Panc1 (cell line): ENCODE data around the gene PI4K2A. TPM values are rescaled to one million over a fixed set of nuclear protein-coding genes. Genes with fewer than 3 reads are reported as not detected.
"Not testable (repeated sequence)": the region's sequence is repeated elsewhere in the genome, so short reads cannot be mapped to it uniquely, and the experiment has no call there.

ENCODE experiments used
- ATAC-seq: fragments of 200-7000 bp; cut with Tn5 transposase; 2 replicates; pipeline ENCODE4 v1.9.1; 2020; ENCODE audit warnings: mild to moderate bottlenecking, moderate library complexity
- BruUV-seq: library from RNA; stranded (reverse); fragments of 400-500 nt; replicated peaks from 2 replicates; lab custom pipeline; 2021; lab: Mats Ljungman, UMichigan
- CTCF ChIA-PET: fragments of 300-600 bp; sonication (Branson Sonifier 250); formaldehyde crosslinking; loops from one replicate; lab custom pipeline; 2022; ENCODE audit warnings: antibody characterized with exemption; lab: Charles Lee
- POLR2A ChIA-PET: fragments of 300-600 bp; sonication (Branson Sonifier 250); formaldehyde crosslinking; loops from one replicate; lab custom pipeline; 2022; ENCODE audit warnings: antibody characterized with exemption; lab: Charles Lee
- DNase-seq: peaks from one replicate; pipeline ENCODE4 v3.0.0-alpha.2; 2010; ENCODE audit warnings: low read depth, low spot score
- H3K27ac ChIP-seq: 2 replicates; pipeline ENCODE4 v1.5.1; 2011; ENCODE audit warnings: mild to moderate bottlenecking, low read length, inconsistent platforms
- H3K27me3 ChIP-seq: fragments of 200-500 bp; sonication (Bioruptor generic); 2 replicates; pipeline ENCODE4 v1.6.0; 2014; ENCODE audit warnings: low read length, inconsistent platforms; ENCODE audit not compliant: control insufficient read depth, insufficient read depth
- H3K36me3 ChIP-seq: fragments of 200-500 bp; sonication (Bioruptor generic); 2 replicates; pipeline ENCODE4 v1.5.1; 2014; ENCODE audit warnings: inconsistent platforms, mild to moderate bottlenecking, low read length, moderate library complexity; ENCODE audit not compliant: control insufficient read depth, insufficient read depth
- H3K4me1 ChIP-seq: 2 replicates; pipeline ENCODE4 v1.5.1; 2011; ENCODE audit warnings: inconsistent platforms, mild to moderate bottlenecking, low read length, moderate library complexity; ENCODE audit not compliant: control insufficient read depth, insufficient read depth
- H3K4me3 ChIP-seq, 2 experiments: 2 replicates each; pipeline ENCODE4 v1.5.1; 2011 to 2012; ENCODE audit warnings: low read depth in 2 of 2, low read length in 2 of 2, mild to moderate bottlenecking in 2 of 2, inconsistent platforms in 1 of 2, moderate library complexity in 1 of 2
- H3K9me3 ChIP-seq: fragments of 200-500 bp; sonication (Bioruptor generic); 2 replicates; pipeline ENCODE4 v1.5.1; 2014; ENCODE audit warnings: low read depth, mild to moderate bottlenecking, inconsistent platforms, low read length, moderate library complexity; ENCODE audit not compliant: control insufficient read depth, insufficient read depth
- POLR2AphosphoS5 ChIP-seq: IDR thresholded peaks from 2 replicates; pipeline ENCODE4 v1.6.1; 2012; ENCODE audit warnings: mild to moderate bottlenecking, low read depth, low read length, moderate library complexity
- SIN3A ChIP-seq: IDR thresholded peaks from 2 replicates; pipeline ENCODE4 v1.6.1; 2012; ENCODE audit warnings: low read depth, mild to moderate bottlenecking, low read length, moderate library complexity, borderline replicate concordance; ENCODE audit not compliant: insufficient read depth
- TCF7L2 ChIP-seq: IDR thresholded peaks from 2 replicates; pipeline ENCODE4 v1.6.1; 2011; ENCODE audit warnings: mild to moderate bottlenecking, low read depth, low read length, inconsistent platforms
- in situ Hi-C: cut with HindIII; loops from 2 replicates; pipeline ENCODE4 v1.10.0; 2016; ENCODE audit warnings: low sequenced_read_pairs, low pct_unique_long_range_greater_than_20kb
- intact Hi-C: fragments of 100-400 bp; cut with micrococcal nuclease; formaldehyde crosslinking; loops from one replicate; pipeline ENCODE4 v1.10.0; 2022; ENCODE audit not compliant: unreplicated experiment
- total RNA-seq: library from RNA; stranded (reverse); gene quantifications from one replicate; pipeline ENCODE4 v1.2.1, GENCODE V29; 2021; ENCODE audit not compliant: unreplicated experiment
- TF ChIP-seq, protein P1 (sequence below), 2 experiments: IDR thresholded peaks; 2 replicates each; pipeline ENCODE4 v1.6.1; 2011 to 2012; ENCODE audit warnings: low read depth in 2 of 2, control low read depth in 1 of 2, low read length in 1 of 2, mild to moderate bottlenecking in 1 of 2, moderate library complexity in 1 of 2; ENCODE audit not compliant: insufficient read depth in 1 of 2
- TF ChIP-seq, protein P2 (sequence below): fragments of 450-650 bp; IDR thresholded peaks from 2 replicates; pipeline ENCODE4 v1.5.1; 2017; ENCODE audit warnings: mild to moderate bottlenecking

Gene PI4K2A
- total RNA-seq, 1 experiment from 2014 or later: 22.8 TPM

DNA sequence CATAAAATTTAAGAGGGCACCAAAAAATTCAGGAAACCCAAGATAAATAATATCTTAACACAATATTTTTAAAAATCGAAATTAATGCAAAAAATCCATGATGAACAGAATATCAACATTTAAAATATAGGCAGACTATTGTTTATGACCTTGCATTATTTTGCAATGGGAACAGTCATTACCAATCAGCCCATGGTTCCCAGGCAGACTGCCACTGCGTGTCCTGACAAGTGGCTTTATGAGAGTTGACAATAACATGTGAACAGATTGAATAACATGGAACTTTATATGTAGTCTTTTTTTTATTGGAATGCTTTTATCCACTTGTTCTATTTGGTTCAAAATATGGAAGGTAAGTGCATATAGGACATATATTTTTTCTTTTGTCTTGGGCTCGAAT is 49.7 kb downstream of the PI4K2A start:
- H3K27me3 ChIP-seq: no peaks in the 10 kb centered on the region
- H3K27ac ChIP-seq: no peak overlapping the region
- no peak for DNase-seq
- peaks cover 20% of the 10 kb centered on the region for H3K4me1 ChIP-seq
- no peak overlapping the region for H3K4me3 ChIP-seq
- in situ Hi-C loops (no loop called here), intact Hi-C loops (no loop called here)
- ATAC-seq: no peak
- BruUV-seq: no TSS peak
- TF ChIP-seq, protein P1, sequence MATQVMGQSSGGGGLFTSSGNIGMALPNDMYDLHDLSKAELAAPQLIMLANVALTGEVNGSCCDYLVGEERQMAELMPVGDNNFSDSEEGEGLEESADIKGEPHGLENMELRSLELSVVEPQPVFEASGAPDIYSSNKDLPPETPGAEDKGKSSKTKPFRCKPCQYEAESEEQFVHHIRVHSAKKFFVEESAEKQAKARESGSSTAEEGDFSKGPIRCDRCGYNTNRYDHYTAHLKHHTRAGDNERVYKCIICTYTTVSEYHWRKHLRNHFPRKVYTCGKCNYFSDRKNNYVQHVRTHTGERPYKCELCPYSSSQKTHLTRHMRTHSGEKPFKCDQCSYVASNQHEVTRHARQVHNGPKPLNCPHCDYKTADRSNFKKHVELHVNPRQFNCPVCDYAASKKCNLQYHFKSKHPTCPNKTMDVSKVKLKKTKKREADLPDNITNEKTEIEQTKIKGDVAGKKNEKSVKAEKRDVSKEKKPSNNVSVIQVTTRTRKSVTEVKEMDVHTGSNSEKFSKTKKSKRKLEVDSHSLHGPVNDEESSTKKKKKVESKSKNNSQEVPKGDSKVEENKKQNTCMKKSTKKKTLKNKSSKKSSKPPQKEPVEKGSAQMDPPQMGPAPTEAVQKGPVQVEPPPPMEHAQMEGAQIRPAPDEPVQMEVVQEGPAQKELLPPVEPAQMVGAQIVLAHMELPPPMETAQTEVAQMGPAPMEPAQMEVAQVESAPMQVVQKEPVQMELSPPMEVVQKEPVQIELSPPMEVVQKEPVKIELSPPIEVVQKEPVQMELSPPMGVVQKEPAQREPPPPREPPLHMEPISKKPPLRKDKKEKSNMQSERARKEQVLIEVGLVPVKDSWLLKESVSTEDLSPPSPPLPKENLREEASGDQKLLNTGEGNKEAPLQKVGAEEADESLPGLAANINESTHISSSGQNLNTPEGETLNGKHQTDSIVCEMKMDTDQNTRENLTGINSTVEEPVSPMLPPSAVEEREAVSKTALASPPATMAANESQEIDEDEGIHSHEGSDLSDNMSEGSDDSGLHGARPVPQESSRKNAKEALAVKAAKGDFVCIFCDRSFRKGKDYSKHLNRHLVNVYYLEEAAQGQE (IDR thresholded peaks at IDR 0.05; ENCODE audit: insufficient read depth in 1 of 2, low read depth in 2 of 2, low read length in 1 of 2): no peak
- TF ChIP-seq SIN3A (no peak), POLR2AphosphoS5 (no peak), TCF7L2 (no peak)
- TF ChIP-seq, protein P2, sequence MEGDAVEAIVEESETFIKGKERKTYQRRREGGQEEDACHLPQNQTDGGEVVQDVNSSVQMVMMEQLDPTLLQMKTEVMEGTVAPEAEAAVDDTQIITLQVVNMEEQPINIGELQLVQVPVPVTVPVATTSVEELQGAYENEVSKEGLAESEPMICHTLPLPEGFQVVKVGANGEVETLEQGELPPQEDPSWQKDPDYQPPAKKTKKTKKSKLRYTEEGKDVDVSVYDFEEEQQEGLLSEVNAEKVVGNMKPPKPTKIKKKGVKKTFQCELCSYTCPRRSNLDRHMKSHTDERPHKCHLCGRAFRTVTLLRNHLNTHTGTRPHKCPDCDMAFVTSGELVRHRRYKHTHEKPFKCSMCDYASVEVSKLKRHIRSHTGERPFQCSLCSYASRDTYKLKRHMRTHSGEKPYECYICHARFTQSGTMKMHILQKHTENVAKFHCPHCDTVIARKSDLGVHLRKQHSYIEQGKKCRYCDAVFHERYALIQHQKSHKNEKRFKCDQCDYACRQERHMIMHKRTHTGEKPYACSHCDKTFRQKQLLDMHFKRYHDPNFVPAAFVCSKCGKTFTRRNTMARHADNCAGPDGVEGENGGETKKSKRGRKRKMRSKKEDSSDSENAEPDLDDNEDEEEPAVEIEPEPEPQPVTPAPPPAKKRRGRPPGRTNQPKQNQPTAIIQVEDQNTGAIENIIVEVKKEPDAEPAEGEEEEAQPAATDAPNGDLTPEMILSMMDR: no peak
- ChIA-PET CTCF (no interaction called here), POLR2A (no interaction called here)
- H3K36me3 ChIP-seq: no peaks in the 10 kb centered on the region
- no peaks in the 10 kb centered on the region for H3K9me3 ChIP-seq

DNA sequence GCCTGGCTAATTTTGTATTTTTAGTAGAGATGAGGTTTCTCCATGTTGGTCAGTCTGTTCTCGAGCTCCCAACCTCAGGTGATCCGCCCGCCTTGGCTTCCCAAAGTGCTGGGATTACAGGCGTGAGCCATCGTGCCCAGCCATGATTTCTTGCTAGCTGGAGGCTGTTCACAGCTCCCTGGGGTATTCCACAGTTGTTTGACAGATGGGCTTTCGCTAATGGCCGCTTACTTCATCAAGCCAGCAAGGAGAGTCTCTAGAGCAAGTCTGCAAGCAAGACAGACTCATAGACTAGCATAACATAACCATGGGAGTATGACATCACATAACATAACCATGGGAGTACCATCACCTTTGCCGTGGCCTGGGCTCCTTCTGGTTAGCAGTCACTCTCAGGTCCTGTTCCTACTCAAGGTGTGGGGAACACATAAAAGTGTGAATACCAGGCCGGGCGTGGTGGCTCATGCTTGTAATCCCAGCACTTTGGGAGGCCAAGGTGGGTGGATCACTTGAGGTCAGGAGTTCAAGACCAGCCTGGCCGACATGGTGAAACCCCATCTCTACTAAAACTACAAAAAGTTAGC is 57.7 kb downstream of the PI4K2A start:
- H3K27me3 ChIP-seq, POLR2A ChIA-PET, BruUV-seq, CTCF ChIA-PET, DNase-seq, H3K9me3 ChIP-seq, H3K27ac ChIP-seq, H3K4me3 ChIP-seq, ATAC-seq, H3K4me1 ChIP-seq, in situ Hi-C loops, intact Hi-C loops, H3K36me3 ChIP-seq: not testable (repeated sequence)

DNA sequence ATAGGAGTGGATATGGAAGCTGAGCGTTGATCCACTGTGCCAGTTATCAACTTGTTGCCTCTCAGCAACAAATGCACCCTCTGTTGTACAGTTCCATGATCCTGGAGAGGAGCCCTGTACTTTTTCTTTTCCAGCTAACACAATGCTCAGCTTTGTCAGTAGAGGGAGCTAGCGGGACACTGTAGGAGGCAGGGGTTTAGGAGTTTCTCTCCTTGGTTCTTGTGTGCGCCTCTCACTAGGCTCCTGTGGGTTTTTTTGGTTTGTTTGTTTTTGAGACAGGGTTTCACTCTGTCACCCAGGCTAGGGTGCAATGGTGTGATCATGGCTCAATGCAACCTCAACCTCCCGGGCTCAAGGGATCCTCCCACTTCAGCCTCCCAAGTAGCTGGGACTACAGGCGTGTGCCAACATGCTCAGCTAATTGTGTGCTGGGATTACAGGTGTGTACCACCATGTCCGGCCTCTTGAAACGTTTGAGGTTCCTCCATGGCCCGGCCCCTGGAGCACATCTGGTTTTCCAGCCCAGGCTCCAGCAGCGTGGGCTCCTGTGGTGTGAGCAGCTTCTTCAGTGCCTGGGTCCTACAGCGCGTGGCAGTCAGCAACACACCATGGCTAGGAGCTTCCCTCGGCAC is 61.1 kb downstream of the PI4K2A start:
- no peak overlapping the region for H3K4me3 ChIP-seq
- in situ Hi-C loops: no loop called here
- no peaks in the 10 kb centered on the region for H3K36me3 ChIP-seq
- no peak overlapping the region for H3K27ac ChIP-seq
- no TSS peak for BruUV-seq
- no peaks in the 10 kb centered on the region for H3K9me3 ChIP-seq
- intact Hi-C loops: no loop called here
- no peaks in the 10 kb centered on the region for H3K27me3 ChIP-seq
- TF ChIP-seq, protein P2: peak; percentile 97
- no peak for TF ChIP-seq TCF7L2
- TF ChIP-seq, protein P1 (IDR thresholded peaks at IDR 0.05; ENCODE audit: insufficient read depth in 1 of 2, low read depth in 2 of 2, low read length in 1 of 2): no peak
- ATAC-seq (peak; percentile 96), DNase-seq (peak; percentile 65)
- CTCF ChIA-PET: interaction anchor here (0.5 to 1.9 kb wide), 14 partner anchors 9 to 324 kb away, joined by 3 to 13 read pairs (median 3); partner anchors contain the start of gene AVPI1
- H3K4me1 ChIP-seq: no peaks in the 10 kb centered on the region
- POLR2A ChIA-PET: interaction anchor here (0.6 kb wide), 1 partner anchor 32 kb away, joined by 3 read pairs; no protein-coding TSS in a partner anchor
